SK-N-SH (cell line): ENCODE results near the gene BICD2.

Source experiments
- CTCF ChIP-seq: fragments of 200-600 bp; sonication (generic); IDR thresholded peaks from 2 replicates; pipeline ENCODE4 v1.6.1; 2017; ENCODE audit warnings: antibody characterized with exemption, mild to moderate bottlenecking, moderate library complexity
- FOXM1 ChIP-seq: IDR thresholded peaks from 2 replicates; pipeline ENCODE4 v1.4.0; 2012; ENCODE audit warnings: low read depth, mild to moderate bottlenecking
- GATA2 ChIP-seq: sonication (generic); formaldehyde crosslinking; IDR thresholded peaks from 2 replicates; pipeline ENCODE4 v1.5.0; 2020; ENCODE audit warnings: mild to moderate bottlenecking, missing genetic modification reagents
- MEF2A ChIP-seq: IDR thresholded peaks from 2 replicates; pipeline ENCODE4 v1.4.0; 2012; ENCODE audit warnings: low read depth, borderline replicate concordance
- NRF1 ChIP-seq: IDR thresholded peaks from 2 replicates; pipeline ENCODE4 v1.6.1; 2012; ENCODE audit warnings: low read depth, mild to moderate bottlenecking, low read length
- POLR2AphosphoS5 ChIP-seq: IDR thresholded peaks from 2 replicates; pipeline ENCODE4 v1.6.1; 2012; ENCODE audit warnings: low read depth, low read length
- RFX5 ChIP-seq: IDR thresholded peaks from 2 replicates; pipeline ENCODE4 v1.6.1; 2012; ENCODE audit warnings: mild to moderate bottlenecking, improper control_type of control experiment, low read length
- SMC3 ChIP-seq: IDR thresholded peaks from 2 replicates; pipeline ENCODE4 v1.6.1; 2012; ENCODE audit warnings: low read depth, low read length, improper control_type of control experiment
- TAF1 ChIP-seq: IDR thresholded peaks from 2 replicates; pipeline ENCODE4 v1.6.1; 2012; ENCODE audit warnings: low read depth, mild to moderate bottlenecking, low read length, moderate library complexity, borderline replicate concordance
- TEAD4 ChIP-seq: IDR thresholded peaks from 2 replicates; pipeline ENCODE4 v1.4.0; 2012; ENCODE audit warnings: mild to moderate bottlenecking, borderline replicate concordance; ENCODE audit not compliant: insufficient read depth
- YY1 ChIP-seq: IDR thresholded peaks from 2 replicates; pipeline ENCODE4 v1.4.0; 2012; ENCODE audit warnings: low read depth, mild to moderate bottlenecking
- TF ChIP-seq, protein P1 (sequence below): IDR thresholded peaks from 2 replicates; pipeline ENCODE4 v1.4.0; 2012; ENCODE audit warnings: low read depth

GRCh38 chr9:92704528-92704927 lies 60.1 kb downstream of the BICD2 start:
- TF ChIP-seq CTCF (no peak), RFX5 (no peak), TEAD4 (no peak), POLR2AphosphoS5 (no peak), MEF2A (no peak), TAF1 (no peak), YY1 (no peak), SMC3 (no peak), NRF1 (no peak), GATA2 (CRISPR knock-in tag) (no peak), FOXM1 (no peak)
- TF ChIP-seq, protein P1, sequence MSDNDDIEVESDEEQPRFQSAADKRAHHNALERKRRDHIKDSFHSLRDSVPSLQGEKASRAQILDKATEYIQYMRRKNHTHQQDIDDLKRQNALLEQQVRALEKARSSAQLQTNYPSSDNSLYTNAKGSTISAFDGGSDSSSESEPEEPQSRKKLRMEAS: no peak
